NCI-H1694 treated with DMSO at 0.1 percent for 48 hours (cell line): Measurements from ENCODE around the gene GPR107.

ENCODE experiments used
- DNase-seq: peaks from one replicate; lab custom pipeline; 2025; lab: John Stamatoyannopoulos, UW

GPR107 gene

DNA sequence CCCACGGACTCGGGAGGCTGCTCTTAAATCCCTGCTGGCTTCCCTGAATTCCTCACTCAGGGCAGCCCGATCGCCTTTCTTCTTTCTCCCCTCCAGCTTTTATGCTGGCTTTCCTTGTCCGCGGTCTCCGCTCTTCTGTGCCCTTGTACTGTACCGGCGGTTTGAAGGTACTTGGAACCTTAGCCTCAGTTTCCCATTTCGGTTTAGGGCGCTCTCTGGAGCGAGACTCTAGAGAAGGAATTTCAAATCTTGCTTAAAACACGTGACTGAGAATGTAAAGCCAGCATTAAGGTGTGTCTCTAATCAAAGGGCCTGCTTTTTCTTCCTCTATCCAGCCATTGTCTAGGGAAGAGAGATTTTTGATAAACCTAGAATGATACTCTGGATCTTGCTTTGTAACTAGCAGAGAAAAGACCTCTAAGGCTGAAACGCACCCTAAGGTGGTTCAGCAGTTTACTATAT, 650 bp downstream of the GPR107 start:
- DNase-seq: no peak

DNA sequence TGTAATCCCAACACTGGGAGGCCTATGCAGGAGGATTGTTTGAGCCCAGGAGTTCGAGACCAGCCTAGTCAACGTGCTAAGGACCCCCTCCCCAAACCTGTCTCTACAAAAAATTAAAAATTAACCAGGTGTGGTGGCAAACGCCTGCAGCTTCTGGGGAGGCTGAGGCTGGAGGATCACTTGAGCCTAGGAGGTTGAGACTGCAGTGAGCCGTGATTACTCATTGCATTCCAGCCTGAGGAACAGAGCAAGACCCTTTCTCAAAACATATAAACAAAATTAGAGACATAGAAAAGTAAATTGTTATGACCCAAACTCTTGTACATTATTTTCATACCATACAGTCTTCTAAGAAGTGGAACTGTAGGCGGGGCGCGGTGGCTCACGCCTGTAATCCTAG, 1.1 kb downstream of the GPR107 start:
- DNase-seq: no peak

DNA sequence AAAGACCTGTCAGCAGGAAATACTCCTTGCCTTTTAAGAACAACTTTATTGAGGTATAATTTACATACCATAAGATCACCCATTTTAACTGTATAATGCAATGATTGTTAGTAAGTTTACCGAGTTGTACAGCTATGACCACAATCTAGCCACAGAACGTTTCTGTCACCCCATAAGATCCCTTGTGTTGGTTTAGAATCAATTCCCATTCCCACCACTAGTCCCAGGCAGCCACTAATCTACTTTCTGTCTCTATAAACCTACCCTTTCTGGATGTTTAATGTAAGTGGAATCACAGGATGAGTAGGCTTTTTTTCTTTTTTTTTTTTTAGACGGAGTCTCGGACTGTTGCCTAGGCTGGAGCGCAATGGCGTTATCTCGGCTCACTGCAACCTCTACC, 4.4 kb downstream of the GPR107 start:
- no peak for DNase-seq

DNA sequence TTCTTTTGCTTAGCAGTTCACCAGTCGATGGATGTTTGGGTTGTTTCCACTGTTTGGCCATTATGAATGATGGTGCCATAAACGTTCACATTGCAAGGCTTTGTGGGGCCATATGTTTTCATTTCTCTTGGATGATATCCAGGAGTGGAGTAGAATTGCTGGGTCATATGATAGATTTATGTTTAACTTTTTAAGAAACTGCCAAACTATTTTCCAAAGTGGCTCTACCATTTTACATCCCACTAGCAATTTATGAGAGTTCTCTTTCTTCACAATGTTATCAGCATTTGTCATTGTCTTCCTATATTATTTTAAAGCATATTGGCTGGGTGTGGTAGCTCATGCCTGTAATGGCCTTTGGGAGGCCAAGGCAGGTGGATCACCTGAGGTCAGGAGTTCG, 5.2 kb downstream of the GPR107 start:
- DNase-seq: no peak

DNA sequence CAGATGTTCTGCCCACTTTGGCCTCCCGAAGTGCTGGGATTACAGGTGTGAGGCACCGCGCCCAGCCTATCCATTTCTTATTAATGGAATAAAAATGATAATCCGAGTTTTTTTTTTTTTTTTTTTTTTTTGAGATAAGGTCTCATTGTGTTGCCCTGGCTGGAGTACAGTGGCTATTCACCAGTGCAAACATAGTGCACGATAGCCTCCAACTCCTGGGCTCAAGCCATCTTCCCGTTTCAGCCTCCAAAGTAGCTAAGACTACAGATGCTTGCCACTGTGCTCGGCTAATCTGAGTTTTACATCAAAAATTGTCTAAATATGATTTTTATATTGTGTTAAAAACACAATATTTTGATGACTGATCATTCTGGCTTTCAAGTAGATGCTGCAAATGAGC, 6.6 kb downstream of the GPR107 start:
- no peak for DNase-seq

DNA sequence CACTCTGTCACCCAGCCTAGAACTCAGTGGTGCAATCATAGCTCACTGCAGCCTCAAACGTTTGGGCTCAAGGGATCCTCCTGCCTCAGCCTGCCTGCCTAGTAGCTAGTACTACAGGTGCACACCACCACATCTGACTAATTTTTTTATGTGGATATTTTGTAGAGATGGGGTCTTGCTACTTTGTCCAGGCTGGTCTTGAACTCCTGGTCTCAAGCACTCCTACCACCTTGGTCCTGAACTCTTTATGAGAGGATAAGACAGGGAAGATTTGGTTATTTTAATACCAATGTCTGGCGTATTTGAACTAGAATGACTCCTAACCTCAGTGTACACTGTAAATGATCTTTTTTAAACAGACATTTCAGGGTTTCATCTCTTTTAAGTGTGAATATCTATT, 9.0 kb downstream of the GPR107 start:
- DNase-seq: no peak

DNA sequence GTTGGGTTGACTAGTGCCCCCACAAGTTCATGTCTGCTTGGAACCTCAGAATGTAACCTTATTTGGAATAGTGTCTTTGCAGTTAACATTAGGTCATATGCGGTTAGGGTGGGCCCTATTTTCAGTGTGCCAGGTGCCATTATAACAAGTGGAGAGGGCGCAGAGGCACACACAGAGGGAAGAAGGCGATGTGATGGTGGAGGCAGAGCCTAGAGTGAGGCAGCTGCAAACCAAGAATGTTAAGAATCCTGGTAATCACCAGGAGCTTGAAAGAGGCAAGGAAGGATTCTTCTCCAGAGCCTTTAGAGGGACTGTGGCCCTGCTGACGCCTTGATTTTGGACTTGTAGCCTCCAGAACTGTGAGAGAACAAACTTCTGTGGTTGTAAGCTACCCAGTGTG, 10.9 kb downstream of the GPR107 start:
- no peak for DNase-seq

DNA sequence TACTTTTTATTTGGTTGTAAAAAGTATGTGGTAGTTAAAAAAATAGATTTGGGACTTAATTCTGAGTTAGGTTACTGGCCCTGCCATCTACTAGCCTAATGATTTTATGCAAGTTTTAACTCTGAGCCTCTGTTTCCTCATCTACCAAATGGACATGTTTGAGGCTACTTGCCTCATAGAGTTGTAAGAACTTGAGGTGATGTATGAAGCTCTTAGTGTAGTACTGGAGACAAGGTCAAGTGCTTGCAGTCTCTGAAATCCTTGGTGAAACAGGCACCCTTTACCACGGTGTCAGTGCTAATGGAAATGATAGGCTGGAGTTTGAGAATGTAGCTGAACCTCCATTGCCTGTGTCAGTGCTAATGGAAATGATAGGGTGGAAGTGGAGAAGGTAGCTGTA, 15.3 kb downstream of the GPR107 start:
- no peak for DNase-seq

DNA sequence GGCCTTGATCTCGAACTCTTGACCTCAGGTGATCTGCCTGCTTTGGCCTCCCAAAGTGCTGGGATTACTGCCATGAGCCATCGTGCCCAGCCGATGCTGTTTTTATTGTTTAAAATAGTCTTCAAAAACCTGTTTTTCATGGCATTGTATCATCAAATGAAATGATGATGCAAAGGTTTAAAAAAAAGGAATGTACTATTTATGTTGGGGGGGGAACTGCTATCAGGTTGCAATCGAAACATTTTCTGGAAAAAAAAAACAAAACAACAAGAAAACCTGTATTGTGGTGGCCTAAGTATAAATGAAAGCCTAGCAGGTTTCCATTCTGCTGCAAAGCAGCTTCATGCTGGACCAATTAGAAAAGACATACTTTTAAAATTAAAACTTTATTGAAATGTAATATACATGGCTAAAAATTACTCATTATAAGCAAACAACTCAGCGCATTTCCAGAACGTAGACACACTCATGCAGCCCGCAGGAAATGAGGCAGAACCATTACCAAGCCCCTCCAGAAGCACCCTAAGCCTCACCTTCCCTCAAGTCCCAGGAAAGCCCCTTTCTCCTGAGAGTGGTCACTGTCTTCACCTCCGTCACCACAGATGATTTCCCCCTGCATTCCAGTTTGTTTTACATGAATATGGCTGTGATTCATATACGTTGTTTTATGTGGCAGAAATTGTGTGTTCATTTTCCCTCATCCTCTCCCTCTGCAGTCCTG, 19.0 kb downstream of the GPR107 start:
- no peak for DNase-seq

DNA sequence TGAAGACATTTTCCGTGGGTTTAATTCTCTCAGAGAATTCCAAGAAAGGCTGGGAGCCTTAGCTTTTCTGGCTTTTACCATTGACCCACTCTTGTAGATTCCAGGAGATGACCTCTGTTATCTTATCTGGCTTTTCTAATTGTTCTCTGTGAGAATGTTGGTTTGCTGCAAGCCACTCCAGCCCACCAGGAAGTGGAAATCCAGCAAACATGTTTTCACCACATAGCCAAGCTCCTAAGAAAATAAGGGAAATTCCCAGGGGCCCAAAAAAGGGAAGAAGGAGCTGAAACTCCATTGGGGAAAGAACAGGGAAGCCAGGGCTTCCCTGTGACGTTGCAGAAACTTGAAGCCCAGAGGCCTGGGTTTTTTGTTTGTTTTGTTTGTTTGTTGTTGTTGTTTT, 19.7 kb downstream of the GPR107 start:
- DNase-seq: no peak

DNA sequence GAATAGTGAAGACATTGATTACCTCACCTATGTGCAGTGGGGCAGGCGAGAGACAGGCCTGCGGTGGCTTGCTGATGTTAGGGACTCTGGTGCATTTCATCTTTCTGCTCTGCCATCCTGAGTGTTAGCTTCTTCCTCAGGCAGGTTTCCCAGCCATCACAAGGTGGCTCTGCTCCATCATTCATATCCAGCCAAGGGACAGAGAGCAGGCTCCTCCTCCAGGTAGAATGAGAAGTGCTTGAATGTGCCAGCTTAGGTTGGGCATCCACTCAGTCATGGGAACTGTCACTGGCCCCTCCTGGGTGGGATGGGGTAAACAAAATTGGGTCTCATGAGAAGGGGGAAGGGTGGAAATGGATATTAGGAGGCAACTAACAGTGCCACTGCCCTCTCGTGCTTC, 24.8 kb downstream of the GPR107 start:
- no peak for DNase-seq

DNA sequence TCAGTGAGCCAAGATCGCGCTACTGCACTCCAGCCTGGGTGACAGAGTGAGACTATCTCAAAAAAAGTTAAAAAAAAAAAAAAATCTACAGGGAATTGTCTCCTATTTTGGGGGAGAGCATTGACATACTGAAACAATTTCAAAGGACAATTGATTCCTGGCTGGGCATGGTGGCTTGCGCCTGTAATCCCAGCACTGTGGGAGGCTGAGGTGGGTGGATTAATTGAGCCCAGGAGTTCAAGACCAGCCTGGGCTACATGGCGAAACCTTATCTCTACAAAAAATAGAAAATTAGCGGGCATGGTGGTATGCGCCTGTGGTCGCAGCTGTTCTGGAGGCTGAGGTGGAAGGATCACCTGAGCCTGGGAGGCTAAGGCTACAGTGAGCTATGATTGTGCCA, 30.6 kb downstream of the GPR107 start:
- DNase-seq: no peak

DNA sequence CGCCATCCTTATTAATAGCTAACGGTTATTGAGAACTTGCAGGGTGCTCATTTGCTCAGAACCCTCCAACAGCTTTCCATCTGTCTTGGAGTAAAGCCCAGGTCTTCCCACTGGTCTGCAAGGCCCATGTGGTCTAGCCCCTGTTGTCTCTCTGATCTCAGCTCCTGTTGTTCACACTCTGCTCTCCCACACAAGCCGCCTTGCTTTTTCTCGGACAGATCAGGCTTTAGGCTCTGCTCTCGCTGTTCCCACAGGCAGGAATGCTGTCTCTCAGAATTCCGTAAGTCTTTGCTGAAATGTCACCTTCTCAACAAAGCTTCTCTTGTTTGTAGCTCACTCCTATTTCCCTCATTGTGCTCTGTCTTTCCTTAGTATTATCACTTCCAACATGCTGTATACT, 34.3 kb downstream of the GPR107 start:
- DNase-seq: no peak

DNA sequence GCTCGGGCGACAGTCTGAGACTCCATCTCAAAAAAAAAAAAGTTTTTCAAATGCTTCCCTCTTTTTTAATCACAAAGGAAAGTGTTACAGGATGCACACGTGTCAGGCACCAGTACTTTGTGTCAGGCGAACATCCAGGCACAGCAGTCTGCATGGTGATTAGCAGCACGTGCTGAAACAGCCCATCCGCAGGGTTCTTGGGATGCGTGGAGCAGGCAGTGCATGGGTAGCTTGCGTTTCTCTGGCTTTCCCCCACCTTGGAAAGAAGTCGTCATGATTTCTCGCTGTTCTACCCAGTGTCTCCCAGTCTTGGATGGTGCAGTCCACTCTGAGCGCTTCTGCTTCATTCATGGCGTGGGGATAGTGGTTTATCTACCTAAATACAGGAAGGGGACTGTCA, 35.4 kb downstream of the GPR107 start:
- no peak for DNase-seq

DNA sequence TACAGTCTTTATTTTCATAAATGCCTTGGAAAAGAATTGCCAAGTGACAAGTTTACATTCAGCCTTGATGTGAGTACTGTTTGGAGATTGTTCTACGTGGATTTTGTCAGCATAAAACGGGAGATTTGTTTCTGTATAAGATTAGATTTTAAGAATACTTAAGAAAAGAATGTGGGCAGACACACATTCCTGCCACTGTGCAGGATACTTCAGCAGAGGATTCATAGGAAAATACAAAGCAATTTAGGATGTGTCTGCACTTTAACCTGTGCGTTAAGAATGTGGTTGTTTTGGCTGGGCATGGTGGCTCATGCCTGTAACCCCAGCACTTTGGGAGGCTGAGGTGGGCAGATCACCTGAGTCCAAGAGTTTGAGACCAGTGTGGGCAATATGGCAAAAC, 37.2 kb downstream of the GPR107 start:
- no peak for DNase-seq

DNA sequence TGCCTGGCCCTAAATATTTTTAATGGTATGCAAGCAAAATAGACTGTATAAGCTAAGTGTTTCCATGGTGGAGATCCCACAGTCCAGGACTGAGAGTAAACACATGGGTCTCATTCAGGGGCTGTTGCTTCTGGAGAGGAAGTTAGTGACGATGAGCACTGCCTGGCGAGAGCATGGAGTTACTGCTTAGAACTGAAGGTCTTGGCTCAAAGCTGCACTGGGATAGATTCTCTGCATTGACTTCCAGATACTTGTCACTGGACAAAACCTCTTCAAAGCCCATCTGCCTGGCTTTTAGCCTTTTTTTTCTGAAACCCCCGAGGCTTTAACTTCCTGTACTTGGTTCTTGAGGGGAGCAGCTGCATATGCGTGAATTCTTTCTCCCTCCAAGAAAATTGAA, 39.2 kb downstream of the GPR107 start:
- no peak for DNase-seq

DNA sequence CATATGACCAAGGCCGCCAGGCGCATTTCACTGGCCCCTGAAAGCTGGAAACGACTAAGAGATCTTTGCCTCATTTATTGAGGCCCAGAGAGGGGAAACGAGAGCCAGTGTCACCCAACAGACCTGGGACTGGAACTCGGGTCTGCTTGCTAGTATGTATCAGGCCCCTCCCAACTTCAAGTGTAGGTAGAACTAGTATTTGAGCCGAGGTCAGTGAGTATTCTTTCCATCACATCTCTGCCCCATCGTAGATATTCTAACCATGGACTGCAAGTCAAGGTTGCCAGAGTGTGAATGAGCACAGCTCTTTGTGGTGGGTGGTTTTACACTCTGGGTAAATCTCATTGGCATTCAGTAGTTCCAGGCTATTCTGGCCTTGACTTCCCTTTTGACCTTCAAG, 42.2 kb downstream of the GPR107 start:
- no peak for DNase-seq

DNA sequence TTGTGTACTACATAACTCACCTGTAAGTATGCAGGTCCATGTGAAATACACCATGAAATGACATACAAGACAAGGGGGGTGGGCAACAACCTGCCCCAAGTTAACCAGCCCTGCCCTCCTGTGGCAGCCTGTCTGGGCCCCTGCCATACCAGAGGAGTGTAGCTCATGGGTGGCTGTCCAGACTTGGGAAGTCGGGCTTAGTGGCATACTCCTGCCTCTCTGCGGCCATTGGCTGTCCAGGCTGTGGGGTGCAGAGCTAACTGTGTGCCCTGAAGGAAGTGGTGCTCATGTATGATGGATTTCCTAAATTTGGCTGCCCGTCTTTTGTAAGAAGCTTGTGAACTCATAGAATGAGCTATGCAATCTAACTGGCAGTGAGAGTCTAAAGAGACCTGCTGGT, 47.0 kb downstream of the GPR107 start:
- DNase-seq: no peak

DNA sequence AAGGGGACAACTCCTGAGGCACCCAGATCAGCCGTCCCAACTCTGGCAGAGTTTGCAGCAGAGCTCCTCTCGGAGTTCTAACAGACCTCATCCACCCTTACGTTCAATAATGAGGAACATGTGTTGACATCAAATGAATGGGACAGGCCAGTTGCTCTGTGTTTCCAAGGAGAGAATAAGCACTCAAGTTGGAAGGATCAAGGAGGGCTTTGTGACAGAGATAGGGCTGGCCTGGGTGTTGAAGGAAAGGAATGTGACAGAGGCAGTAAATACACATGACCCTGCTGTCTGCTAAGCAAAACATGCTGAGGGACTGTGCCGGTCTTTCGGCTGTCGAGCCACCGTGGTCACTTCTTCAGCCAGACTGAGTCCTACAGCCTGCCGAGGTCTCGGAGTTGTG, 48.2 kb downstream of the GPR107 start:
- DNase-seq: no peak

DNA sequence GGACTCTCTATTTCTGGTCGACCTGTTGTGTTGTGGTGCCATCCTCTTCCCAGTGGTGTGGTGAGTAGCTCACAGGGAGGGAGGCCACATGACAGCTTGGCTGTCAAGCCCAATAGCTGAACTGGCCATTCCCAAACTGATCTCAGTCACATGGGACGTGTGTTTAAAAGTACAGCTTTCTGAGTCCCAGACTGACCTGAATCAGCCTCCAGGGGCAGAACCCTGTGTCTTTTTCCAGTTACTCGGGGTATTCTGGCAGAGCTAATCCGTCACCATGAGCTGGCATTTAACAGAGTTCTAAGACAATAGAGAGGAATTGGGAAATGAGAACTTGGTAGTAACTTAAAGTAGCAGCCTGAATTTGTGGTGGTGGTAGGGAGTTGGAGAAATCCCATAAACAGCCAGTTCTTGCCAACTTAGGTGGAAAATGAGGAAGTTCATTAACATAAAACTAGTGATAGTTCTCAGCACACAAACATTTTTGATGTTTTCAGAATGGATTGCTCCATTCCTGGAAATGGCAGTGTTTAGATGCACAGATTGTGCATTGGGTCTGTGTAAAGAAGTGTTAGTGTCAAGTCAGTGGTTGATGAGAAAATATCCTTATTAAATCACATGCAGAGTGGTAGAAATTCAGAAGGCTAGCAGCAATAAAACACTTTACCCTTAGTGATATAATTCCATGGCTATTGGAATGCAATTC, 50.9 kb downstream of the GPR107 start:
- no peak for DNase-seq

DNA sequence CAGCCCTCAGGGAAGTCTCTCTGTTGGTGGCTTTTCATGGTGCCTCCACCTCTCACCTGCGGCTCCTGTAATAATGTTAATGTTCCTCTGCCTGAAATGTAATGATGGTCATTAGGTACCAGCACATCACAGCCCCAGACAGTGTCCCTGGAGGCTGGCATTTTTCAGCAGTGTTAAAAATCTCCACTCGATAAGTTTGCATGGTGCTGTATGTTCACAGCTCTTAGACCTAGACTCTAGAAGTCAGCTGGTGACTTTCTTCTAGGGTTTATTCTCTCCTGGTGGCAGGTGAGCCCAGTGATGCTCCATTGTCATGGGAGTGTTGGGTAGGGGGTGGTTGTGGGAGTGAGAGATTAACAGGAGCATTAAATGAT, 53.1 kb downstream of the GPR107 start:
- DNase-seq: no peak

DNA sequence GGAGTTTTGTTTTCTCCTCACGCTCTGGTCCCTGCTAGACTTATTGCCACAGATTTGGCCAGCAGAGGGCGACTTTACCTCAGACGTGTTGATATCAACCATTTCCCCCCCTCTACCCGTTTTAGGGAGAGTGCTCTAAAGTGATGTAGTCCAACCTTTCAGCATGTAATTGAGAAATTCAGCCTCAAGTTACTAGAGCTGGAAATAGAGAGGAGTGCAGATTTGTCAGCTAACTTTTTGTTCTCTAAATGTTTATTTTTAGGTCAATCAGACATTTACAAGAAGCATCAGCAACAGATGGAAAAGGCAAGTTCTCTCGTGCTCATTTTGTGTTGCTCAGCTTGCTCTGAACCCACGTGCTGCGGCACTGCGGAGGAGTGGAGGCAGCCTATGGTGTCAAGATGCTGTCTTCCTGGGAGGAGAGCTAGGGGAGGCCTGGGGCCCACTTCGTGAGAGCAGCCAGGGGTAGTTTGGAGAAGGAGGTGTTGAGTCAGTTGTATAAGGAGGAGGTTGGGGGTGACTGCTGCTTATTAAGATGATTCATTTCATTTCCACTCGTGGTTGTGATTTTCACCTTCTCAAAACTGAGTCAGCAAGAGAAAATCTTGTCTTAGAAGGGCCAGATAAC, 53.6 kb downstream of the GPR107 start:
- DNase-seq: peak; percentile 71

DNA sequence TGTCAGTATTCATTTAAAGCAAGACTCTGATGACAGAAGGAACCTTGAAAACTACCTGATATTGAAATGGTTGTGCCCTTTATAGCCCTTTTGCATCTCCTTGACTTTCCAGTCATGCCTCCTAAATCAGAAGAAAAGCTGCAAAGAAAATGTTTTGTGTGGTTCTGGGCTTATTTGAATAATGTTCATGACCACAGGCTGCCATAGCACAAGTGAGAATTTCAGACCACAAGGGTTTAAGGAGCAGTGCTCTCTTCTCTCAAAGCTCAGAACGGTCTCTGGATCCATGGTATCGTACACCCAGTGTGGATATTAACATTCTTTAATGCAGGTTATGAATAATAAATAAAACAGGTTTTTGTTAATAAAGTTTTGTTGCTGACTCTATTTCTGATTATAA, 54.2 kb downstream of the GPR107 start:
- no peak for DNase-seq

DNA sequence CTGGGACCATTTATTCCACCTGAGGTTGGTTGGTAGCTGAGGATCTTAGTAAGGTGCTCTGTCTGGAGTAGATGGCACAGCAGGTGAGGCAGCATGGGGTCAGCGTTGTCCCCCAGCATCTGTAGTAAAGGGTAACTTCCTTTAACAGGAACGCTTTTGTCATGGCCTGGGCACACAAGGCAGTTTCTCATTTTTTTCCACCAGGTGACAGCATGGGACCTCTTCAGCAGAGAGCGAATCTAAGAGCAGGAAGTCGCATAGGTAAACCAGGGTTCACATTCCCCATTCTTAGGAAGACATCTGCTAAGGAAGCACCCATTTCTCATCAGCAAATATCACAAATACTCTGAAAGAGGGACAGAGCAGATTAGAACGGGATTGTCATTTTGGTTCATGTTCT, 56.5 kb downstream of the GPR107 start:
- peak; percentile 17 for DNase-seq
